ENCODE results near the gene MSL1.

The MSL1 gene

DNA sequence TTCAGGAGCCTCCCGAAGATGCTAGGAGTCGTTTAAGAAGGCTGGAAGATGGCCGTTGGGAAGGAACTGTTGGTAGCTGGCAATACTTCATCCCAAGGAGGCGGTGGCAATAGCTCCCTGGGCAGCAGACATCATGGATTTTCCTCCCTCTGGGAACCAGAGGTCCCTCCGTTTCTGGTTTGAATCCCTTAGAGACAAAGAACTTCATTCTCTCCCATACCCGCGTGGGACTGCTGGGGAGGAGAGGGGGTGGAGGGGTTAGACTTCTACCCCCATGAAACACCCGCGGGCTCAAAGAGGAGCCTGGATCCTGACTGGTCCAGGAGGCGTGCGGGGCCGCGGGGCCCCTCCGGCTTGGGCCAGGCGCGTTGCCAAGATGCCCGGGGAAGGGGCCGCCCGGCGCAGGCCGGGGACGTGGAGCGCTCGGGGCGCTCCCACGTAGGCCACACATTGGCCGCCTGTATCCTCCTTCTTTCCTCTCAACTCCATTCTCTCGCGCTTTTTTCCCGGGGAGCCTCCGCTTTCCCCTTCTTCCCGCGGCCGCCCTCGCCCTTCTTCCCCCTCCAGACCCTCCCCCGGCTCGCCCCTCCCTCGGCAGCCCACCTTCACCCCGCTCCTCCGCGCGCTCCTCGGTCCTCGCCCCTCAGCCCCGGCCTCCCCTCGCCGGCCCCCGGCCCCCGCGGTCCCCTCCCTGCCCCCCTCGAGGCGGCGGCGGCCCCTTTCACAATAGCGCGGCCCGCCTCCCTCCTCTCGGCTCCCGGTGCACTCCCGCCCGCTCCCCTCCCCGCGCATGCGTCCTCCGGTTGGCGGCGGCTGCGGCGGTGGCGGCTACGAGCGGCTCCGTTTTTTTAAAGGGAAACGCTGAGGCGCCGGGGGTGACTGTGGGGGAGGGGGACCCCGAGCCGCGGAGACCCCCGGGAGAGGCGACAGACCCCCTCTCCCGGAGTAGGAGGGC lies at the start of gene MSL1:
TSS of gene MSL1 (plus strand) at position 791 of the 955 bp plus-strand sequence. CDS start 642 bp downstream, outside the sequence.
- peak; percentile 85 for DNase-seq

DNA sequence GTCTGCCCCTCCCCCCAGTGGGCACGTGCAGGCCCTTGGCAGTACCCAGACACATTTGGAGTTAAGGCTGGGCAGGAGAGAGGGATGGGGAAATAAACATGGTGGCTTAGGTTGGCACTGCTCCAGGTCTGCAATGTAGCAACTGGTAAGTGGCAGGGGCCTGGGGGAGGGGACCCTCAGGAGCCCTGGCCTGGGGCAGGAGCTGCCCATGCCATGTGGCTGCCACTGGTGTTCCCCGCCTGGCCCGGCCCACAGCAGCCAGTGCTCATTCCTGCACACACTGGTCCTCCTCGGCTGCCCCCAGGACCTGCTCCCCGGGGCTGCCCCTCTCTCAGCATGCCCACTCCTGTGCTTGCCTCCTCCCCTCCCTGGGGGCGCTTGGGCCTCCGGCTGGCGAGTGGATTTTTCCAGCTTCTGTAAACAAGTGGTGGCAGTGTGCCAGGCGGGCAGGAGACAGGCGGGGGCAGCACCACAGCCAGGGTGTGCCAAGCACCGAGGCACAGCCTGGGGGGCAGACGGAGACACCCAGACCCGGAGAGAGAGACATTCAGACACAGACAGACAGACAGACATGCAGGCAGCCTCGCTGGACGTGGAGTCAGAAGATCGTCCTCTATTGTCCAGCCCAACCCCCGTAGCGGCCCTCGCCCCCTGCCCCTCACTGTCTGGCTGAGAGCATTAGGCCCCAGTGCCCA lies 49.6 kb upstream of the MSL1 start:
- no peak for DNase-seq

- no peak for DNase-seq
These were observed 48.9 kb upstream of the MSL1 start for GRCh38 chr17:40072735-40073346.

GRCh38 chr17:40073454-40074174 lies 48.2 kb upstream of the MSL1 start:
- DNase-seq, result no peak

- no peak for DNase-seq
These were observed 47.6 kb upstream of the MSL1 start for GRCh38 chr17:40074175-40074512.

GRCh38 chr17:40074871-40075200 lies 46.9 kb upstream of the MSL1 start:
- no peak for DNase-seq

DNA sequence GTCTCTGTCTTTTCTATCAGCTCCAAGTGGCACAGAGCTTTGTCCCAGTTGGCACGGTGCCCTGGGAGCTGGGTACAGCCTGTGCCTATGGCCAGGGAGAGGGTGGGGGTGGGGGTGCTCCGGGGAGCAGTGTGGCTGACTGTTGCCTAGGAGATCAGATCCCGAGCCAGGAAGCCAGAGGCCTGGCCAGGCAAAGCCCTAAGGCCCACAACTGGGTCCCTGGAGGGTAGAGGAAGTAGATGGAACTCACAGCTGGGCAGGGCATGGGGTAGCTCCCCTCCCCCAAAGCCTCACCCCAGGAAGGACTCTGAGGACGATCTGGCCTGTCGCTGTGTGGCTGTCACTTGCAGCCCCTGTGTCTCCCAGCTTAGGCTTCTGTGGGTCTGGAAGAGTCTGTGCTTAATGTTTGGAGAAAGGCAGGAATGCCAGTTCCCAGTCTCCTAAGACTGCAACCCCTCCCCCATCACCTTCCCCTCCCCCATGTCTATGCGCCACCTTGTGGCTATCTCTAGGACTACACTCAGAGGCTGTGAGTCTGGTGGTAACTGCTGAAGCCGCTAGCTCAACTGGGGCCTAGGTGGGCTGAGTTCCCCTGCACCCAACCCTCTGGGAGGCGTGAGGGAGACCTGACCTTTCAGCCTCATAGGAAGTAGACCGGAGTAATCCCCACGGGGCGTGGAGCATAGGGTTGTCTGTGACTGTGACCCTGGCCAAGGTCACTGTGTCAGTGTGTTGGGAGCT lies 46.4 kb upstream of the MSL1 start:
- DNase-seq, result peak; percentile 67

DNA sequence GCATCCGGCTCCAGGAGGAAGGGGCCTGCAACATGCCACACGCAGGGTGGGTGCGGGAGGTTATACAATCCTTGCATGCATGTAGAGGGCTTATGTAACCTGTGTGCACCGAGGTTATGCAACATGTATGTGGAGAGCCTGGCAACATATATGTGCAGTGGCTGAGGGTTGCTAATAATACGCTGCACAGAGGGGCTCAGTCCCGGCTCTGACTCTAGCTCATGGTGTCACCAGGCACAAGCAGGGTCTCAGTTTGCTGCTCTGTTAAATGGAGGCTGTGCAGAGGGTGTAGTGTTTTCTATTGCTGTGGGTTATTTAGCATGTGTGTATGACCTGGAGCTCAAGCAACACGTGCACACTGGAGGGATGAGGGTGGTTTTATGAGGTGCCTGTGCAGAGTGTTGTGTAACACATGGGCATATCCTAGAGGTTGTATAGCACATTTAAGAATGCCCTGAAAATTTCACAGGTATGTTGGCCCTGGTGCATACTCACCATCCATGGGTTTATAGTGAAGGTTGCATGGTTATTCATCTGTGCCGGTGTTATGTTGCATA lies 45.8 kb upstream of the MSL1 start:
- no peak for DNase-seq

GRCh38 chr17:40076591-40076990 lies 45.2 kb upstream of the MSL1 start:
- no peak for DNase-seq

DNA sequence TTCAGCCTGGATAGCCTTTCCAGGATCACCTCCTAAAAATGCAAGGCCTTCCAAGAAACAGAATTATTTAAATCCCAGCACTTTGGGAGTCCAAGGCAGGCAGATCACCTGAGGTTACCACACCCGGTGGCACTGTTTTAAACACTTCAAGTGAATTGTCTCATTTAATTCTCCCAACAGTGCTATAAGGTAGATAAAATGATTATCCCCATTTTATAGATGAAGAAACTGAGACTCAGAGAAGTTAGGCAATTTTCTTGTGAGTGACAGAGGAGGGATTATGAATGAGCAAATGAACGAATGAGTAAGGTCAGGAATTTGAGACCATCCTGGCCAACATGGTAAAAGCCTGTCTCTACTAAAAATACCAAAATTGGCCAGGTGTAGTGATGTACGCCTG lies 42.2 kb upstream of the MSL1 start:
- DNase-seq, result no peak

- DNase-seq, result no peak
These were observed 37.3 kb upstream of the MSL1 start for GRCh38 chr17:40084477-40084876.

GRCh38 chr17:40086150-40087044 lies 35.4 kb upstream of the MSL1 start:
- peak; percentile 72 for DNase-seq

DNA sequence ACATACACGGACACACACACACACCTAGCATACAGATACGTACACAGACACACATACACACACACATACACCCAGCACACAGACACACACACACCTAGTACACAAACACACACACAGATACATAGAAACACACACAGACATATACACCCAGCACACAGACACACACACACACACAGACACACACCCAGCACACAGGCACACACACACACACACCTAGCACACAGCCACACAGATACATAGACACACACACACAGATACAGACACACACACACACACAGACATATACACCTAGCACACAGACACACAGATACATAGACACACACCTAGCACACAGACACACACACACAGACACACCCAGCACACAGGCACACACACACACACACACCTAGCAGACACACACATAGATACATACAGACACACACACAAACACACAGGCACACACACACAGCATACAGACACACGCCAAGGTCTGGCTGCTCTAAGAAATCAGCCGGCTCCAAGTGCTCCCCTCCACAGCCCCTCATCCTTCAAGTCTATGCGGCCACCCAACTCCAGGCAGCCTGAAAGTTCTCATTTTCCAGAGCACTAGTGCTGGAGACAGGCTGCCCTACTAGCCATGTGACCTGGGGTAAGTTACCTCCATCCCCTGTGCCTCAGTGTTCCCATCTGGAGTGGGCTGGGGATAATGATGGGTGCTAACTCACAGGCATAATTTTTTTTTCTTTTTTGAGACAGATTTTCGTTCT lies 34.5 kb upstream of the MSL1 start:
- no peak for DNase-seq

DNA sequence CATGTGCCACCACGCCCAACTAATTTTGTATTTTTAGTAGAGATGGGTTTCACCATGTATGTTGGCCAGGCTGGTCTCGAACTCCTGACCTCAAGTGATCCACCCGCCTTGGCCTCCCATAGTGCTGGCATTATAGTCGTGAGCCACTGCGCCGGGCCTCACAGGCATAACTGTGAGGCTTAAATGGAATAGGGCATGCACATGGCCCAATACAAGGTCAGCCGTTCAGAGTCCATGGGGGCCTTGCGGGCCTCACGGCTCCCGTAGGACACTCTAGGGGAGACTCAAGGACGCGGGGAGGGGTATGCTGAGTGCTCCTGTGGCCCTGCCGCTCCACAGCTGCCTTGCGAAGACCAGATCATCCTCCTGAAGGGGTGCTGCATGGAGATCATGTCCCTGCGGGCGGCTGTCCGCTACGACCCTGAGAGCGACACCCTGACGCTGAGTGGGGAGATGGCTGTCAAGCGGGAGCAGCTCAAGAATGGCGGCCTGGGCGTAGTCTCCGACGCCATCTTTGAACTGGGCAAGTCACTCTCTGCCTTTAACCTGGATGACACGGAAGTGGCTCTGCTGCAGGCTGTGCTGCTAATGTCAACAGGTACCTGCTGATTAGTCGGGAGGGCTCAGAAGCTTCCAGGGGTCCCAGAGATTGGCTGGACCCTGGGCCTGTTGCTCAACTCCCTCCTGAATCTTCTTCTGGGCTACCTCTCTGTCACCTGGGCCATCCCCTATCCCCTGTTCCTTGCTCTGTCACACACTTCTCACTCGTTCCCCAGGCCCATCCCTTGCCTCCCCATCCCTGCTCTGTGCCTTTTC lies 33.7 kb upstream of the MSL1 start:
- no peak for DNase-seq

GRCh38 chr17:40089077-40089895 lies 32.5 kb upstream of the MSL1 start:
- no peak for DNase-seq

DNA sequence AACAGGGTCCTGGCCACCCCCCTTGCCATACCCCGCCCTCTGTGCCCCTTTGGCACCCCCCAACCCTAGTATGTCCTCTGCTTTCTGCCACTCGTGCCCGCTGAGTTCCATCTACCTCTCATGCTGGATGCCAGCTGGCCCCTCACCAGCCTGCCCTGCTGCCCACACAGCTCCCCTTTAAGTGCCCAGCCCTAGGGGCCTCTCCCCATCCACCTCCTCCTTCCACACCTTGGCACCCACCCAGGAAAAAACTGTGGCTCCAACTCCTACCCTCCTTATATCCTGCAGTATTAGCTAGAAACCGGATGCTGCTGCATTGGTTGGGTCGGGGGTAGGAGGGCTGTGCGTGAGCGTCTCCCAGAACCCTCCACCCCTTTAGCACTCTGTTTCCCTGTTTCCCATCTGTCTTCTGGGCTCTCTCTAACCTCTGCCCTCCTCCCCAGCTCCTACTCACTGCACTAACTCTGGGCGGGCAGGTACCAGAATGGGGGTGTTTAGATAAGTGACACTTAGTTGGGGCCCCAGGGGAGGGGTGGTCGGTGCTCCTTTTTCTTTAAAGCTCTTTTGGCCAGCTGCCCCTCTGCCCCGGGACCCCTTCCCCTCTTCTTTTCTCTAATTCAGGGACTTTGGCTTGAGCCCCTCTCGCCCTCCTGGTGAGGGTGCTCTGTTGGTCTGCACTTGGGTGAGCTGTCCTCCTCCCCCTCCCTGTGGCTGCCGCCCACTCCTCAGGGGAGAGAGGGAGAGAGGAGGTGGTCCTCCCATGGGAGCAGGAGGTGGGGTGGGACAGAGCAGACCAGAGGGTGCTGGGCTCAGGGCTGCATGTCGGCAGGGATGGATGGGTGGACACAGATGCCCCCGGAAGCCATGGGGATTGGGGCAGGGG lies 31.3 kb upstream of the MSL1 start:
- DNase-seq, result no peak

GRCh38 chr17:40091691-40092397 lies 29.9 kb upstream of the MSL1 start:
- no peak for DNase-seq
